Fibroblast of villous mesenchyme (primary cell): Measurements from ENCODE around the gene EIF3B. TPM values are rescaled to one million over a fixed set of nuclear protein-coding genes. Genes with fewer than 3 reads are reported as not detected.
"Not testable (repeated sequence)": the region's sequence is repeated elsewhere in the genome, so short reads cannot be mapped to it uniquely, and the experiment has no call there.

ENCODE experiments used
- DNase-seq: peaks from one replicate; pipeline ENCODE4 v3.0.0-alpha.2; 2010; ENCODE audit warnings: low read depth
- H3K4me3 ChIP-seq: 2 replicates; pipeline ENCODE4 v1.5.1; 2011; ENCODE audit warnings: low read depth, mild to moderate bottlenecking, low read length
- total RNA-seq: library from RNA; depleted of rRNA; stranded (reverse); fragments of >200 nt; gene quantifications from 2 replicates; pipeline ENCODE4 v1.2.3, GENCODE V29; 2012
- TF ChIP-seq, protein P1 (sequence below): IDR thresholded peaks from 2 replicates; pipeline ENCODE4 v1.5.1; 2012; ENCODE audit warnings: low read depth, mild to moderate bottlenecking, low read length; ENCODE audit not compliant: insufficient read depth

The EIF3B gene
- total RNA-seq, 1 donor = 210 TPM

- TF ChIP-seq, protein P1, sequence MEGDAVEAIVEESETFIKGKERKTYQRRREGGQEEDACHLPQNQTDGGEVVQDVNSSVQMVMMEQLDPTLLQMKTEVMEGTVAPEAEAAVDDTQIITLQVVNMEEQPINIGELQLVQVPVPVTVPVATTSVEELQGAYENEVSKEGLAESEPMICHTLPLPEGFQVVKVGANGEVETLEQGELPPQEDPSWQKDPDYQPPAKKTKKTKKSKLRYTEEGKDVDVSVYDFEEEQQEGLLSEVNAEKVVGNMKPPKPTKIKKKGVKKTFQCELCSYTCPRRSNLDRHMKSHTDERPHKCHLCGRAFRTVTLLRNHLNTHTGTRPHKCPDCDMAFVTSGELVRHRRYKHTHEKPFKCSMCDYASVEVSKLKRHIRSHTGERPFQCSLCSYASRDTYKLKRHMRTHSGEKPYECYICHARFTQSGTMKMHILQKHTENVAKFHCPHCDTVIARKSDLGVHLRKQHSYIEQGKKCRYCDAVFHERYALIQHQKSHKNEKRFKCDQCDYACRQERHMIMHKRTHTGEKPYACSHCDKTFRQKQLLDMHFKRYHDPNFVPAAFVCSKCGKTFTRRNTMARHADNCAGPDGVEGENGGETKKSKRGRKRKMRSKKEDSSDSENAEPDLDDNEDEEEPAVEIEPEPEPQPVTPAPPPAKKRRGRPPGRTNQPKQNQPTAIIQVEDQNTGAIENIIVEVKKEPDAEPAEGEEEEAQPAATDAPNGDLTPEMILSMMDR = no peak
- DNase-seq = no peak
- H3K4me3 ChIP-seq = no peak overlapping the region
These were observed 18.5 kb downstream of the EIF3B start for GRCh38 chr7:2373124-2373556.

GRCh38 chr7:2373646-2374045 lies 19.0 kb downstream of the EIF3B start:
- no peak overlapping the region for H3K4me3 ChIP-seq
- no peak for DNase-seq
- TF ChIP-seq, protein P1 = no peak

- H3K4me3 ChIP-seq = no peak overlapping the region
- TF ChIP-seq, protein P1 = no peak
- no peak for DNase-seq
These were observed 19.8 kb downstream of the EIF3B start for GRCh38 chr7:2374401-2374800.

DNA sequence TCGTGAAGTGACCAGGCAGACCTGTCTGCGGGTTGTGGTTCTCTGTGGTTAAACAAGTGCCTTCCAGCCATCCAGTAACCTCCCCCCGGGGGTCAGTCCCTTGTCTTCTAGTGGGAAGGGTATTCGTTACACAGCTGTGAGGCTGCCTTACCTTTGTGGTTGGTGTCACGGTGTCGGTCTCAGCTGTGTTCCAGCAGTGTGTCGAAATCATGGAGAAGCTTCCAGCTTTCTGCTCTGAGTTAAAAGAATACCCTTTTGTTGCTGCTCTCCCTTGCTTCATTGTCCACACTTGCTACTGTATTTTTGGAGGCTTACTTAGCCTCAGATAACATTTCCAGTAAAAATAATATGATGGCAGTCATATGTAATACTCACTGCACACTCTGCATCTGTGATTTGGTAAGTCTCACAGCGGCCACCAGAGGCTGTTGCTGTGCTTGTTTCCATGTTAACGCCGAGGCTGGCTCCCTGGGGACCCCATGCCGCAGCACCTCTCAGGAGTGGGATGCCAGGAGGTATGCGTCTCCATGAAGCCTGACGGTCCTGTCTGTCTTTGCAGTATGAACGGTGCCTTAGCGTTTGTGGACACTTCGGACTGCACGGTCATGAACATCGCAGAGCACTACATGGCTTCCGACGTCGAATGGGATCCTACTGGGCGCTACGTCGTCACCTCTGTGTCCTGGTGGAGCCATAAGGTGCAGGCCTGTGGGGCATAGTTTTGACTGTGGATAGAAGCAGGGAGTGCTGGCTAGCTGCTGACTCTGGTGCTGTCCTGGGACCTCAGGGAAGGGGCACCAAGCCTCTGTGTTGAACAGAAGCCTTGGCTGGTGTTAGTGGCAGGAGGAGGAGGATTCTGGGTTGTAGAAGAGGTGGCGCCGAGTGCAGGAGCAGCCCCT lies 20.5 kb downstream of the EIF3B start:
- DNase-seq = no peak
- H3K4me3 ChIP-seq = no peak overlapping the region
- TF ChIP-seq, protein P1 = no peak

DNA sequence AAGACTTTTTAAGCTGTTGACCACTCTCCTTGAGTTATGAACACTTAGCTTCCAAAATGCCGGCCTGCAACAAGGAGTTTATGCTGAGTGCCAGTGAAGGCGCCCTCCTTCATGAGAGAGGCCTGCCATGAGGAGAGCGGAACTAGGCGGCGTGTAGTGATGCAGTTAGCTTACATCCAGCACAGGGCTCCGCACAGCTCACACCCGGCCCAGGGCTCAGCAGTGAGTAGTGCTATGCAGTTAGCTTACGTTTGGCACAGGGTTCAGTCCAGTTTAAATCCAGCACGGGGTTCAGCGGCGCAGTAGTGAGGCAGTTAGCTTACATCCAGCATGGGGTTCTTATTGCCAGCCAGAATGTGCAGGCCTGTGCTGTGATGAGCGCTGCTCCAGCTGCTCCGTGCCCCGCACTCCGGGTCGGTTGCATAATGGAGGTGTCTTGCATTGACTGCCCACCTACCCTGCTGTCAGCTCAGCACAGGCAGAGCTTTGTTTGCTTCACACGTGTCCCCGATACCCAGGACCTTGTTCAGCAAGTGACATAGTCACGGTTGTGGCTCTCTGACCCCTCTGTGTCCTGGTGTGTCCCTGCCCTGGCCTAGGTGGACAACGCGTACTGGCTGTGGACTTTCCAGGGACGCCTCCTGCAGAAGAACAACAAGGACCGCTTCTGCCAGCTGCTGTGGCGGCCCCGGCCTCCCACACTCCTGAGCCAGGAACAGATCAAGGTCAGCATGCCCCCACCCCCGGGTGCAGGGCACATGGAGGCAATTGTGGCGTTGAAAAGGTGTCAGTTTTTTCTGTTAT lies 21.9 kb downstream of the EIF3B start:
- no peak for DNase-seq
- no peak overlapping the region for H3K4me3 ChIP-seq
- TF ChIP-seq, protein P1 = no peak

DNA sequence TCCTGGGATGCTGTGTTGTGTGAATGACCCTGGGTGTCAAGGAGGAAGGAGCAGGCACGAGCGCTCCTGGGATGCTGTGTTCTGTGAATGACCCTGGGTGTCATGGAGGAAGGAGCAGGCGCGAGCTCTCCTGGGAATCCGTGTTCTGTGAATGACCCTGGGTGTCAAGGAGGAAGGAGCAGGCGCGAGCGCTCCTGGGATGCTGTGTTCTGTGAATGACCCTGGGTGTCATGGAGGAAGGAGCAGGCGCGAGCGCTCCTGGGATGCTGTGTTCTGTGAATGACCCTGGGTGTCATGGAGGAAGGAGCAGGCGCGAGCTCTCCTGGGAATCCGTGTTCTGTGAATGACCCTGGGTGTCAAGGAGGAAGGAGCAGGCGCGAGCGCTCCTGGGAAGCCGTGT lies 22.9 kb downstream of the EIF3B start:
- not testable (repeated sequence) for DNase-seq, H3K4me3 ChIP-seq

DNA sequence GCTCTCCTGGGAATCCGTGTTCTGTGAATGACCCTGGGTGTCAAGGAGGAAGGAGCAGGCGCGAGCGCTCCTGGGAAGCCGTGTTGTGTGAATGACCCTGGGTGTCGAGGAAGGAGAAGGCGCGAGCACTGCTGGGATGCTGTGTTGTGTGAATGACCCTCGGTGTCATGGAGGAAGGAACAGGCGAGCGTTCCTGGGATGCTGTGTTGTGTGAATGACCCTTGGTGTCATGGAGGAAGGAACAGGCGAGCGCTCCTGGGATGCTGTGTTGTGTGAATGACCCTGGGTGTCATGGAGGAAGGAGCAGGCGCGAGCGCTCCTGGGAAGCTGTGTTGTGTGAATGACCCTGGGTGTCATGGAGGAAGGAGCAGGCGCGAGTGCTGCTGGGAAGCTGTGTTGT lies 23.5 kb downstream of the EIF3B start:
- not testable (repeated sequence) for DNase-seq, H3K4me3 ChIP-seq
